OCI-LY7 (cell line): ENCODE measurements around the gene SIGLEC5.

Experiments
- CTCF ChIP-seq: fragments of 200-600 bp; sonication (generic); conservative IDR thresholded peaks from 2 replicates; pipeline ENCODE4 v1.5.1; 2014; ENCODE audit warnings: mild to moderate bottlenecking, antibody characterized with exemption, low read length, moderate library complexity, mixed read lengths
- EZH2phosphoT487 ChIP-seq: fragments of 200-600 bp; sonication (generic); IDR thresholded peaks from 2 replicates; pipeline ENCODE4 v1.6.1; 2018; ENCODE audit warnings: low read depth, borderline replicate concordance, mild to moderate bottlenecking, mixed run types, antibody characterized with exemption, low read length, moderate library complexity, mixed read lengths

DNA sequence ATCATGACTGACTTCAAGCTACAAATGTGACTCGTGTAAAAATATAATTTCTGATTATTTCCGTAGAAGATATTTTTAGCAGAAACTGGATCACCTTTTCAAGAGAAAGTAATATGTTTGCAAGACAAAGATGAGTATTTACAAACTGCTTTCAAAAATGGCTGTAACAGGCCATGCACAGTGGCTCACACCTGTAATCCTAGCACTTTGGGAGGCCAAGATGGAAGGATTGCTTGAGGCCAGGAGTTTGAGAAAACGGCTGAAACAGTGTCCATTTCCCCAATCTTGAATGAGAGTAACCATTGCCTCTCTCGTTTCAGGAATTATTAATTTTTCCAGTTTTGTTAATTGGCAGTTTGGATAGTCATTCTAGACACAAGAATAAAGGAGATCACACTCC, 62.6 kb downstream of the SIGLEC5 start:
- TF ChIP-seq CTCF = no peak
- no peak for TF ChIP-seq EZH2phosphoT487
